H1 (cell line): ENCODE results near the gene CDK10.

Experiments used
- ATF2 ChIP-seq: IDR thresholded peaks from 2 replicates; pipeline ENCODE4 v1.6.1; 2012; ENCODE audit warnings: low read length, inconsistent platforms
- BACH1 ChIP-seq: IDR thresholded peaks from 2 replicates; pipeline ENCODE4 v1.6.1; 2012; ENCODE audit warnings: low read length, improper control_type of control experiment
- EGR1 ChIP-seq: IDR thresholded peaks from 2 replicates; pipeline ENCODE4 v1.6.1; 2011; ENCODE audit warnings: low read depth, low read length, borderline replicate concordance
- EZH2 ChIP-seq: fragments of 200-600 bp; sonication (generic); IDR thresholded peaks from 2 replicates; pipeline ENCODE4 v1.7.1; 2012; ENCODE audit warnings: low read depth, mild to moderate bottlenecking, moderate library complexity, low read length, inconsistent platforms; ENCODE audit not compliant: severe bottlenecking
- FOSL1 ChIP-seq: IDR thresholded peaks from 2 replicates; pipeline ENCODE4 v1.6.1; 2011; ENCODE audit warnings: mild to moderate bottlenecking, low read depth, low read length, moderate library complexity; ENCODE audit not compliant: insufficient read depth
- HDAC6 ChIP-seq: IDR thresholded peaks from one replicate; pipeline ENCODE4 v1.7.1; 2012; ENCODE audit warnings: low read depth, mild to moderate bottlenecking, inconsistent platforms, low read length, moderate library complexity
- KDM1A ChIP-seq: fragments of 200-600, 300-600 bp; sonication (generic); IDR thresholded peaks from 2 replicates; pipeline ENCODE4 v1.7.1; 2016; ENCODE audit warnings: mild to moderate bottlenecking, low read length, borderline replicate concordance
- POLR2AphosphoS5 ChIP-seq: IDR thresholded peaks from 2 replicates; pipeline ENCODE4 v1.6.1; 2011; ENCODE audit warnings: low read depth, low read length
- RNF2 ChIP-seq: fragments of 200-900, 300-1000 bp; sonication (generic); IDR thresholded peaks from 2 replicates; pipeline ENCODE4 v1.7.1; 2016; ENCODE audit warnings: borderline replicate concordance, low read depth, mild to moderate bottlenecking, antibody characterized with exemption, low read length; ENCODE audit not compliant: poor library complexity, severe bottlenecking; ENCODE audit errors: missing control alignments
- SP2 ChIP-seq: IDR thresholded peaks from 2 replicates; pipeline ENCODE4 v1.6.1; 2012; ENCODE audit warnings: mild to moderate bottlenecking, low read length, inconsistent platforms
- USF2 ChIP-seq: IDR thresholded peaks from 2 replicates; pipeline ENCODE4 v1.6.1; 2011; ENCODE audit warnings: low read length, improper control_type of control experiment
- TF ChIP-seq, protein P1 (sequence below), 3 experiments: IDR thresholded peaks; 1 replicate in 2 of 3; 2 replicates in 1 of 3; pipeline versions ENCODE4 v1.5.1 to v1.6.1; 2011; ENCODE audit warnings: low read length in 3 of 3, mild to moderate bottlenecking in 3 of 3, inconsistent platforms in 2 of 3, low read depth in 1 of 3, moderate library complexity in 1 of 3; ENCODE audit not compliant: insufficient read depth in 1 of 3; ENCODE audit errors: control extremely low read depth in 1 of 3

GRCh38 chr16:89690392-89690901 is 4.0 kb downstream of the CDK10 start:
- TF ChIP-seq, protein P1, sequence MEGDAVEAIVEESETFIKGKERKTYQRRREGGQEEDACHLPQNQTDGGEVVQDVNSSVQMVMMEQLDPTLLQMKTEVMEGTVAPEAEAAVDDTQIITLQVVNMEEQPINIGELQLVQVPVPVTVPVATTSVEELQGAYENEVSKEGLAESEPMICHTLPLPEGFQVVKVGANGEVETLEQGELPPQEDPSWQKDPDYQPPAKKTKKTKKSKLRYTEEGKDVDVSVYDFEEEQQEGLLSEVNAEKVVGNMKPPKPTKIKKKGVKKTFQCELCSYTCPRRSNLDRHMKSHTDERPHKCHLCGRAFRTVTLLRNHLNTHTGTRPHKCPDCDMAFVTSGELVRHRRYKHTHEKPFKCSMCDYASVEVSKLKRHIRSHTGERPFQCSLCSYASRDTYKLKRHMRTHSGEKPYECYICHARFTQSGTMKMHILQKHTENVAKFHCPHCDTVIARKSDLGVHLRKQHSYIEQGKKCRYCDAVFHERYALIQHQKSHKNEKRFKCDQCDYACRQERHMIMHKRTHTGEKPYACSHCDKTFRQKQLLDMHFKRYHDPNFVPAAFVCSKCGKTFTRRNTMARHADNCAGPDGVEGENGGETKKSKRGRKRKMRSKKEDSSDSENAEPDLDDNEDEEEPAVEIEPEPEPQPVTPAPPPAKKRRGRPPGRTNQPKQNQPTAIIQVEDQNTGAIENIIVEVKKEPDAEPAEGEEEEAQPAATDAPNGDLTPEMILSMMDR (IDR thresholded peaks at IDR 0.05; ENCODE audit: control extremely low read depth in 1 of 3, insufficient read depth in 1 of 3, low read depth in 1 of 3, low read length in 3 of 3) = no peak
- TF ChIP-seq HDAC6 (no peak), BACH1 (no peak), KDM1A (no peak), EZH2 (no peak), POLR2AphosphoS5 (no peak), RNF2 (no peak), FOSL1 (no peak), USF2 (no peak), SP2 (no peak), ATF2 (no peak), EGR1 (no peak)
